GM21526 (cell line): Measurements from ENCODE around the gene FZD4.
"Not testable (repeated sequence)": the region's sequence is repeated elsewhere in the genome, so short reads cannot be mapped to it uniquely, and the experiment has no call there.

ENCODE experiments used
- ATAC-seq: cut with Tn5 transposase; IDR thresholded peaks from one replicate; pipeline ENCODE4 v1.9.1; 2021; ENCODE audit warnings: moderate library complexity; ENCODE audit not compliant: unreplicated experiment, low FRiP score

The FZD4 gene

DNA sequence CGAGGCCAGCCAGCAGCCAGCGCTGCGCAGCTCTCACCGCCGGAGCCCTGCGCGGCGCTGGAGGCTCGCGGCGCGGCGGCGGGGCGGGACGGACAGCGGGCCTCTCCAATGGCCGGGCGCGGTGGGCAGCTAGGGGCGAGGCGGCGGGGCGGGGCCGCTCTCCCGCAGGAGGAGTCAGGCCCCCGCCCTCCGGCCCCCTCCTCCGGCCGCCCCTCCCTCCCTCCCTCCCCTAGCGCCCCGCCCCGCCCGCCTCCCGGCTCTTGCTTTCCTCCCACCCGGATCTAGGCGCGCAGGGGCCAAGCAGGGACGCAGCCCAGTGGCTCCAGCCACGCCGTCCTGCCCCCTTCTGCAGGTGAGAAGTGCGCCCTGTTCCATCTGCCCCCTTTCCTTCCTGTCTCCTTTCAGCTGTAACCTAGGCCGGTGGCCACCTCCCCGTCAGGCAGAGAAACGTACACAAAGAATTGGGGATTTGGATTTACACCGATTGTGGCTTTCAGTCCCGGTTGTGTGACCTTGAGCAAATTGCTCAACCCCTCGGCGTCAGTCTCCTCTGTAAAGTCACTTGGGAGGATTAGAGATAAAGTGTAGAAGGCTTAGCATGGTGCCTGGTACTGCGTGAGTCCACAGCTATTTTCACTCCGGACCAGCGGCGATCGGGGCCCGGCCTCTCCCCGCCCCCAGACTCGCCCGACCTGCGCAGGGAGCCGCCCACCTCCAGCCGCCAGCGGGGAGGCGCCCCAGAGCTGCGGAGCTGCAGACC, at the start of gene FZD4:
Gene FZD4, minus strand, starts transcription at position 35 of the 760 bp plus-strand sequence. CDS start 310 bp downstream, outside the sequence.
- peak; percentile 95 for ATAC-seq

- not testable (repeated sequence) for ATAC-seq
Observed at GRCh38 chr11:87004281-87004680, 49.1 kb upstream of the FZD4 start.

DNA sequence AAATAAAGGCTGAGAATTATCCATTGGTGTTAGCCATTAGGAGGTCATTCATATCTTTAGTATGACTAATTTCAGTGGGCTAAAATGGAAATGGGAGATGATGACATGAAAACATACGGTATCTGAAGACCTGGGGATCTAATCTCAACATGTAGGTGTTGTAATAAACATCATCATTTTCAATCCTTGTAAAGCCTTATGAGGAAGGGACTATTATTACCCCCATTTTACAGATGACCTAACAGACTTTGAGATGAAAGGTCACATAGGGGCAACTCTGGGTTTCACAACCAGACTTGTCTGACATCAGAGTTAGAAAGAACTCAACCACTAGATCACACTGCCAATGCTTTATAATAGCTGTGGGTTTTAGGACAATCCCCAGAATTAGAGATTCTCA, 47.7 kb upstream of the FZD4 start:
- ATAC-seq: no peak

DNA sequence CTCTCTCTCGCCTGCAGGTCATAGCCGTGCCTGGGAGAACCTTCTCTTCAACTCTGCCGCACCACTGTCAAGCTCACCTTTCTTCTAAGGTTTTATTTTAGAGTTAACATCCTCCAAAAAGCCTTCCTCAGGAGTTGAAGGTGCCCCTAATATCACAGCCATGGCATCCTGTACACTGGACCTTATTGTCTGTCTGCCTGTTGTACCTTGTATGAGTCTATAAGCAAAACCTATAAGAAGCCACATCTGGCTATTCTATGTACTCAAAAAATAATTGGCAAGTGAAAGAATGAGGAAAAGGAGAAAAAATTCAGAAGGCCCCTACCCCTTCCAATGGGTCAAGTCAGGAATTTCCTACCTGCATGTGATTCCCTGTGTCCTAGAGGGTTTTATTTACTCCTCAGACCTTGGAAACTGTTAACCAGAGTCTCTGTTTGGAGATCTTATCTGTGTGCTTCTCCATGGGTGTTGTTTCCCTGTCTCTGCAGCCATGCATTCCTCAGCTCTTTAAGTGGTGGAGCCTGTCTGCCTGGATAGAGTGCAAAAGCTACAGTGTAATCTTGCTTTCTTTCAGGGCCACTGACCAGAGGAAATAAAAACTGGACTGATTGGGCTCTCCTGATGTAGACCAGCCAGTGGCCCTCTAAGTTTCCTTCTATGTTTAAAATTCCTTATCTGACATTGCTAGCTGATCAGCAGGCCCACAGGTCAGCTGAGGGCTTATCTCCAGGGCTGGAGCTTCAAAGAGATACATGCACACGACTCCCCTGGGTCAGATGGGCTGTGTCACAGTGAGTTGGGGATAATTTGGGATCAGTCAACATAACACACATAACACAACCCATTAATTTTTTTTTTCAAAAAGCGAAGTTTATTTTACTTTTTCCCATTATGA, 44.9 kb upstream of the FZD4 start:
- no peak for ATAC-seq

DNA sequence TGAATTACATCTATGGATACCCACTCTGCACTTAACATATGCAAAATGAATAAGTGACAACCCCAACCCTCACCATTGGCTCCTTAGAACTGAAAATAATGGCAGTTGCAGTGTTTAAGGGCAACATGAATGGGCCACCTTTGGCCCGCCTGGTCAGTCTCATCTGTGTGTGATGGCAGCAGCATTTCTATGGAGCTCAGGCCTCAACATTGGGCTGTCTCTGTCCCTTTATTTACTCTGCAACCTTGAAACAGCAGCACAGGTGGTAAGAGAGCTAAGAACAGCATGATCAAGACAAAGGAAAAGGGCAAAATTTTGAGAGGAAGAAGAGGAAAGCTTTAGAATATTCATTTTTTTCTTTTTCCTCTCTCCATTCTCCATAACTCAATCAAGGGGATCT, 44.2 kb upstream of the FZD4 start:
- no peak for ATAC-seq

DNA sequence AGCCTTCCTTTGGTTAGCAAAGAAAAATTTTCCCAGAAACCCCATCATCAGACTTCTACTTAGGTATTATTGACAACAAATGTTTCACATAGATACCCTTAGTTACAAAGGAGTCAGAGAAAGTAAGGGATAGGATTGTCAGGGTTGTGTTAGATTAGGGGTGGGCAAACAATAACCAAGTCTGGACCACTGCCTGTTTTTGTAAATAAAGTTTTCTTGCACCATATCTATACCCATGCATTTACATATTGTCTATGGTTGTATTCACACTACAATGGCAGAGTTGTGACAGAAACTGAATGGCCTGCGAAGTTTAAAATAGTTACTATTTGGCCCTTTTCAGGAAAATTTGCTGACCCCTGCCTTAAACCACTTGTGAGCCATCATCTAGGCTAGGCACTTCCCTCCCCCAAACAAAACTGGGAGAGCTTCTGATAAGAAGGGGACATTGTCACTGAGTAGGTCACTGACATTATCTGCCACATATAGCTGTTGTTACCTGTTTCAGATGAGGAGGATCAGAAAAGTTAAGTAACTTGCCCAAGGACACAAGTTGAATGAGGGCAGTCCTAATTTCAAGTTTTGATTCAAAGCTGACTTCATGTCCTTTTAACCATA, 41.9 kb upstream of the FZD4 start:
- no peak for ATAC-seq

DNA sequence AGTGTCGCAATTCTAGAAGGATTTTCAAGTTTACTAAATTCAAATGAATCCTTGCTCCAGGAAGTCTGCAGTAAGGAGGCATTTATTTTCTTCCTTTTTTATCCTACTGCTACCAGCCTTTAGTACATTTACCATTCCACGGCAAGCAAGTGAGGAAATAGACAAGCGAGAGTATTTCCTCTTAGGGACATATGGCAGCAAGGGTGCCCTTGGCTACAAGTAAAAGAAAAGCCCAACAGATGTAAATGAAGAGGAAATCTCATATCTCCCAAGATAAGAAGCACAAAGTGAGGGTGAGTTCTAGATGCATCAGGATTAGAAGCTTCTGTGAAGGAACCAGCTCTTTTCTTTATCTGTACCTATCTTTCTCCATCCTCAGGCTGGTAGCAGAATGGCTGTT, 37.8 kb upstream of the FZD4 start:
- ATAC-seq: no peak

- ATAC-seq: not testable (repeated sequence)
Observed at GRCh38 chr11:86992340-86992739, 37.1 kb upstream of the FZD4 start.

GRCh38 chr11:86991341-86991740, 36.1 kb upstream of the FZD4 start:
- ATAC-seq: no peak

GRCh38 chr11:86990515-86990914, 35.3 kb upstream of the FZD4 start:
- ATAC-seq: no peak

- ATAC-seq: no peak
Observed at GRCh38 chr11:86990031-86990430, 34.8 kb upstream of the FZD4 start.

GRCh38 chr11:86988351-86988881, 33.2 kb upstream of the FZD4 start:
- no peak for ATAC-seq

DNA sequence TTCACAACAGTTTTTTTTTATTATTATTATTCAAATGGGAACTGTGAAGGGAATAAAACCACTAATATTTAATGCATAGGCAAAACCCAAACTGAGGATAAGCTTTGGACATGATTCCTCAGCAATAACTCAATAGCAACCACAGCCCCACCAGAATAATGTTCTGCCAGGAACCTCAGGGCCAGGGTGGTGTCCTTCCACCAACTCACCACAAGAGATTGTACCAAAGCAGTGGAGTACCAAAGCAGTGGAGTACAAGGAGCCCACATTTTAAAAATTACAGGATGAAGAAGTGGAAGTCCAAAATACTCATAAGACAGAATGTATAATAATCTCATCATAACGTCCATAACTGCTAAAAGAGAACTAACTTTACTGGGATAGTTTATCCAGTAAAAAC, 32.5 kb upstream of the FZD4 start:
- no peak for ATAC-seq

GRCh38 chr11:86984701-86985100, 29.5 kb upstream of the FZD4 start:
- no peak for ATAC-seq

GRCh38 chr11:86983021-86983488, 27.9 kb upstream of the FZD4 start:
- ATAC-seq: no peak

GRCh38 chr11:86981777-86982540, 26.8 kb upstream of the FZD4 start:
- ATAC-seq: no peak

GRCh38 chr11:86980086-86980796, 25.0 kb upstream of the FZD4 start:
- ATAC-seq: no peak

GRCh38 chr11:86978756-86979608, 23.8 kb upstream of the FZD4 start:
- ATAC-seq: peak; percentile 61

DNA sequence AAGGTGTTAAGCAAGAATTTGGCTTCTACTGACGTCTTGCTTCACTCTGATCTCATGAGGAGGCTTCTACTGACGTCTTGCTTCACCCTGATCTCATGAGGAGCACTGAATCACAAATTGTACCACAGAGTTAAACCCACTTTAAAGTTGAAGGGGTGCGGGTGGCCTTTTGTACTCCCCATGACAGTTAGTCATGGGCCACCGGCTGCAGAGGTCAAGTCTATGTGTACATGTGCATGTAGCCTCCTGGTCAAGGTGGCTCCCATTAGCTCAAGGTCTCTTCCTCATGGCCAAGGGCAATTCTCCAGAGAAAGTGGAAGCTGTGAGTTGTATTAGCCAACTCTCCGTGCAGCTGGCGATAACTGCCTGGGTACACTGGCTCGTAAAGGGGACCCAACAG, 23.1 kb upstream of the FZD4 start:
- ATAC-seq: no peak
